22Rv1 (cell line): ENCODE measurements around the gene ZFP92.
"Not testable (repeated sequence)": the region's sequence is repeated elsewhere in the genome, so short reads cannot be mapped to it uniquely, and the experiment has no call there.

Experiments
- H3K27ac ChIP-seq: fragments of 450-650 bp; 2 replicates; pipeline ENCODE4 v1.5.1; 2017
- CTCF ChIP-seq: fragments of 450-650 bp; IDR thresholded peaks from 2 replicates; pipeline ENCODE4 v1.5.1; 2017; ENCODE audit warnings: mild to moderate bottlenecking
- ZFX ChIP-seq: fragments of 450-650 bp; IDR thresholded peaks from 2 replicates; pipeline ENCODE4 v1.6.1; 2017; ENCODE audit warnings: antibody characterized with exemption, borderline replicate concordance

ZFP92 gene

GRCh38 chrX:153397256-153397960 lies 13.9 kb upstream of the ZFP92 start:
- H3K27ac ChIP-seq = no peak overlapping the region
- no peak for TF ChIP-seq CTCF
- TF ChIP-seq ZFX = no peak

- TF ChIP-seq ZFX = no peak
- no peak for TF ChIP-seq CTCF
Measured at GRCh38 chrX:153398275-153398960, 12.9 kb upstream of the ZFP92 start.

GRCh38 chrX:153400146-153401132 lies 10.8 kb upstream of the ZFP92 start:
- TF ChIP-seq CTCF (peak; percentile 91), ZFX (no peak)
- H3K27ac ChIP-seq = no peak overlapping the region

More at GRCh38 chrX:153398275-153398960, 12.9 kb upstream of the ZFP92 start:
- H3K27ac ChIP-seq = no peak overlapping the region

GRCh38 chrX:153401133-153401764 lies 10.0 kb upstream of the ZFP92 start, which contains the start of gene PNMA6E:
PNMA6E (minus strand) TSS chrX:153401350; CDS start chrX:153398849, 2,501 bp downstream.
- no peak within 1 kb of the TSS for H3K27ac ChIP-seq
- TF ChIP-seq CTCF (no peak), ZFX (no peak)

- H3K27ac ChIP-seq = not testable (repeated sequence)
Measured at GRCh38 chrX:153404333-153404732, 6.9 kb upstream of the ZFP92 start.

GRCh38 chrX:153405426-153405825 lies 5.8 kb upstream of the ZFP92 start:
- H3K27ac ChIP-seq = no peak overlapping the region
- TF ChIP-seq CTCF = no peak
- TF ChIP-seq ZFX = no peak

- TF ChIP-seq CTCF = no peak
- no peak for TF ChIP-seq ZFX
- H3K27ac ChIP-seq = no peak overlapping the region
Measured at GRCh38 chrX:153406011-153406410, 5.3 kb upstream of the ZFP92 start.
